Gastroesophageal sphincter (tissue), 4 donors: ENCODE data around the gene CYRIA. TPM values are rescaled to one million over a fixed set of nuclear protein-coding genes. Genes with fewer than 3 reads are reported as not detected.
A peak's percentile ranks its signal among the peaks of the same experiment; 100 is the strongest.

Experiments used
- ATAC-seq: fragments of 150-250 bp; one replicate; pipeline ENCODE4 v1.9.1; 2016; ENCODE audit warnings: mild to moderate bottlenecking, moderate library complexity
- H3K27ac ChIP-seq, 4 donors: fragments of 200-600 bp; sonication (generic) in 3 of 4; 1 replicate in 3 of 4; 2 replicates in 1 of 4; pipeline ENCODE4 v1.5.1; 2016 to 2019
- H3K27me3 ChIP-seq: fragments of 200-600 bp; sonication (generic); one replicate; pipeline ENCODE4 v1.5.1; 2019
- H3K36me3 ChIP-seq, 2 donors: fragments of 200-600 bp; sonication (generic); one replicate each; pipeline ENCODE4 v1.5.1; 2019; ENCODE audit warnings: control low read depth in 1 of 2
- H3K4me1 ChIP-seq, 3 donors: fragments of 200-600 bp; sonication (generic); 1 replicate in 2 of 3; 2 replicates in 1 of 3; pipeline ENCODE4 v1.5.1; 2016 to 2019; ENCODE audit warnings: control low read depth in 2 of 3
- H3K4me3 ChIP-seq, 2 donors: fragments of 200-600 bp; sonication (generic); one replicate each; pipeline ENCODE4 v1.5.1; 2019; ENCODE audit warnings: mild to moderate bottlenecking in 1 of 2, moderate library complexity in 1 of 2
- H3K9me3 ChIP-seq, 3 donors: fragments of 200-600 bp; sonication (generic); one replicate each; pipeline ENCODE4 v1.5.1; 2017 to 2019; ENCODE audit warnings: control low read depth in 2 of 3
- CTCF ChIP-seq, 4 experiments: fragments of 200-600 bp in 2 of 4; fragments of 450-650 bp in 2 of 4; sonication (generic) in 1 of 4; IDR thresholded peaks; one replicate each; pipeline ENCODE4 v1.5.1; 2017 to 2019; ENCODE audit warnings: antibody characterized with exemption in 4 of 4, mild to moderate bottlenecking in 2 of 4, moderate library complexity in 2 of 4
- EP300 ChIP-seq: sonication (generic); formaldehyde crosslinking; IDR thresholded peaks from one replicate; pipeline ENCODE4 v1.6.1; 2017; ENCODE audit warnings: antibody characterized with exemption, mild to moderate bottlenecking
- POLR2A ChIP-seq, 2 donors: fragments of 450-650 bp; IDR thresholded peaks; one replicate each; pipeline ENCODE4 v1.6.1; 2017; ENCODE audit warnings: antibody characterized with exemption in 2 of 2, mild to moderate bottlenecking in 2 of 2, moderate library complexity in 1 of 2
- POLR2AphosphoS5 ChIP-seq: sonication (generic); formaldehyde crosslinking; IDR thresholded peaks from one replicate; pipeline ENCODE4 v1.6.1; 2017; ENCODE audit warnings: antibody characterized with exemption
- WGBS, 2 donors: methylation state at CpG; one replicate each; pipeline ENCODE4 v1.1.5; 2018; ENCODE audit warnings: low coverage in 1 of 2; 5-methylcytosine and 5-hydroxymethylcytosine counted together
- total RNA-seq, 4 donors: library from RNA; depleted of rRNA; stranded (reverse); fragments of >200 nt; gene quantifications; one replicate each; pipeline ENCODE4 v1.1.0, GENCODE V29; 2016

Gene CYRIA
- total RNA-seq, 4 donors from 2014 or later = 9.3 to 20.7 (median 13.4) TPM

- H3K27me3 ChIP-seq = no peaks in the 10 kb centered on the region
- 84 to 94% methylated on average over 3 to 5 of the region's 6 CpGs for WGBS, 2 donors
- TF ChIP-seq POLR2A (IDR thresholded peaks at IDR 0.05) (no peak), CTCF (IDR thresholded peaks at IDR 0.05) (no peak), POLR2AphosphoS5 (no peak), EP300 (no peak)
- H3K27ac ChIP-seq = no peak overlapping the region
- H3K9me3 ChIP-seq = no peaks in the 10 kb centered on the region
- peaks cover 0 to 36% (median 10%) of the 10 kb centered on the region in 3 donors for H3K4me1 ChIP-seq
- peaks cover 0 to 5% of the 10 kb centered on the region in 2 donors for H3K36me3 ChIP-seq
- ATAC-seq = no peak
- H3K4me3 ChIP-seq = no peak overlapping the region
These were observed 21.3 kb downstream of the CYRIA start for GRCh38 chr2:16644221-16644925.

- TF ChIP-seq POLR2A (IDR thresholded peaks at IDR 0.05) = no peak
- no peak for TF ChIP-seq POLR2AphosphoS5
- TF ChIP-seq CTCF (IDR thresholded peaks at IDR 0.05) = no peak
- TF ChIP-seq EP300 = no peak
- ATAC-seq = no peak
- H3K36me3 ChIP-seq = peaks cover 0 to 8% of the 10 kb centered on the region in 2 donors
- H3K27me3 ChIP-seq = no peaks in the 10 kb centered on the region
- H3K27ac ChIP-seq = no peak overlapping the region
- H3K9me3 ChIP-seq = no peaks in the 10 kb centered on the region
- H3K4me1 ChIP-seq = peaks cover 0 to 34% (median 10%) of the 10 kb centered on the region in 3 donors
- no peak overlapping the region for H3K4me3 ChIP-seq
- 21 to 37% methylated on average over 2 of the region's 2 CpGs for WGBS, 2 donors
These were observed 22.5 kb downstream of the CYRIA start for GRCh38 chr2:16643099-16643498.

DNA sequence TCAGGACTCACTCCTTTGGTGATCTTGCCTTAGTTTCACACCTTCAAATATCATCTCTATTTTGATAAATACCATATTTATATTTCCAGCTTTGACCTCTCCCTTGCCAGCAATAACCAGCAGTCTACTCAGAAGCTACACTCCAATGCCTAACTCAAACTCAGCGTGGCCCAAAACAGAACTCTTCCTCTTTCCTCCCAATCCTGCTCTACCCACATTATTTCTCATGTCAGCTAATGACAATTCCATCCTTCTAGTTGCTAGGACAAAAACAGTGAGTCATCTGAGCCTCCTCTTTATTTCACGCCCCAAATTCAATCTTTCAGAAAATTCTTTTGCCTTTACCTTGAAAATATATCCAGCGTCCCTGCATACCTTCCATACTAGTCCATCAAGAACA lies 23.5 kb downstream of the CYRIA start:
- Histone ChIP-seq H3K4me1 (peaks cover 0 to 30% (median 10%) of the 10 kb centered on the region in 3 donors), H3K27me3 (no peaks in the 10 kb centered on the region), H3K36me3 (peaks cover 0 to 14% of the 10 kb centered on the region in 2 donors), H3K9me3 (no peaks in the 10 kb centered on the region), H3K4me3 (no peak overlapping the region), H3K27ac (no peak overlapping the region)
- no peak for TF ChIP-seq POLR2A (IDR thresholded peaks at IDR 0.05)
- TF ChIP-seq EP300 = no peak
- TF ChIP-seq CTCF (IDR thresholded peaks at IDR 0.05) = no peak
- no peak for TF ChIP-seq POLR2AphosphoS5
- ATAC-seq = no peak
- 86 to 100% methylated on average over 2 to 3 of the region's 3 CpGs for WGBS, 2 donors

- H3K4me1 ChIP-seq = peaks cover 0 to 30% (median 10%) of the 10 kb centered on the region in 3 donors
- H3K27me3 ChIP-seq = no peaks in the 10 kb centered on the region
- no peaks in the 10 kb centered on the region for H3K9me3 ChIP-seq
- no peak for ATAC-seq
- 91 to 100% methylated on average over 1 to 2 of the region's 2 CpGs for WGBS, 2 donors
- H3K4me3 ChIP-seq = no peak overlapping the region
- no peak for TF ChIP-seq CTCF (IDR thresholded peaks at IDR 0.05)
- TF ChIP-seq POLR2A (IDR thresholded peaks at IDR 0.05) = no peak
- TF ChIP-seq POLR2AphosphoS5 = no peak
- no peak for TF ChIP-seq EP300
- peaks cover 0 to 14% of the 10 kb centered on the region in 2 donors for H3K36me3 ChIP-seq
- H3K27ac ChIP-seq = no peak overlapping the region
These were observed 24.1 kb downstream of the CYRIA start for GRCh38 chr2:16641509-16641908.

DNA sequence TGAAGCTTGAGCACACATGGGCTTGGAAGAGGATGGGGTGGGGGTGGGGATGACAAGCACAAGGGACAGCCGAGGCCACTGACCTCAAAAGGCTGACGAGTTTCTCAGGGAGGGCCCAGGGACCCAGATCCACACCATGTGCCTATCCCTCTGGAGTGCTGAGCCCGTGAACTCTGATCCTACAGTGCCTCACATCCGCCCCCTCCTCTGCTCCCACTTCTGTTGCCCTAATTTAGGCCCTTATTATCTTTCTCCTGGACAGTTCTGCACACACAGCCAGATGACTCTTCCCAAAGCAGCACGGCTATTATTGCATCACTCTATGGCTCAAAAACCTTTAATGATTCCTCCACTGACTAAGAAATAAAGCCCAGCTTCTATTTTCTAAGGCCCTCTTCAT lies 24.8 kb downstream of the CYRIA start:
- no peaks in the 10 kb centered on the region for H3K27me3 ChIP-seq
- WGBS, 2 donors = 39 to 68% methylated on average over 5 of the region's 5 CpGs
- H3K9me3 ChIP-seq = no peaks in the 10 kb centered on the region
- ATAC-seq = peak; percentile 46
- peaks cover 0 to 30% (median 10%) of the 10 kb centered on the region in 3 donors for H3K4me1 ChIP-seq
- TF ChIP-seq CTCF (IDR thresholded peaks at IDR 0.05) = no peak
- TF ChIP-seq EP300 = no peak
- no peak for TF ChIP-seq POLR2A (IDR thresholded peaks at IDR 0.05)
- TF ChIP-seq POLR2AphosphoS5 = no peak
- no peak overlapping the region for H3K4me3 ChIP-seq
- H3K36me3 ChIP-seq = peaks cover 0 to 16% of the 10 kb centered on the region in 2 donors
- H3K27ac ChIP-seq = peak overlapping the region in 1 of 4 donors; percentile 14
